Endodermal cell (in vitro differentiated cells): ENCODE data around the gene KLK5. TPM values are rescaled to one million over a fixed set of nuclear protein-coding genes. Genes with fewer than 3 reads are reported as not detected.

Experiments
- DNase-seq: peaks from one replicate; pipeline ENCODE4 v3.0.0-alpha.2; 2017
- H3K27ac ChIP-seq: 2 replicates; pipeline ENCODE4 v1.5.1; 2013; ENCODE audit warnings: mild to moderate bottlenecking, low read depth, low read length, moderate library complexity
- H3K27me3 ChIP-seq: 2 replicates; pipeline ENCODE4 v1.6.1; 2013; ENCODE audit warnings: mild to moderate bottlenecking, low read length, moderate library complexity; ENCODE audit not compliant: insufficient read depth, control insufficient read depth, poor library complexity, severe bottlenecking
- H3K36me3 ChIP-seq: 2 replicates; pipeline ENCODE4 v1.7.0; 2013; ENCODE audit warnings: mild to moderate bottlenecking, low read length, moderate library complexity; ENCODE audit not compliant: control insufficient read depth, insufficient read depth
- H3K4me1 ChIP-seq: one replicate; pipeline ENCODE4 v1.7.0; 2013; ENCODE audit warnings: low read length; ENCODE audit not compliant: control insufficient read depth, insufficient read depth
- H3K4me3 ChIP-seq: 2 replicates; pipeline ENCODE4 v1.5.1; 2013; ENCODE audit warnings: mild to moderate bottlenecking, low read length, moderate library complexity
- H3K9ac ChIP-seq: 2 replicates; pipeline ENCODE4 v1.6.1; 2013; ENCODE audit warnings: mild to moderate bottlenecking, low read length, moderate library complexity; ENCODE audit not compliant: poor library complexity, severe bottlenecking; ENCODE audit errors: extremely low read depth
- H3K9me3 ChIP-seq: 2 replicates; pipeline ENCODE4 v1.6.1; 2013; ENCODE audit warnings: mild to moderate bottlenecking, low read length, moderate library complexity; ENCODE audit not compliant: control insufficient read depth
- H3K27ac Mint-ChIP-seq: 2 replicates; pipeline ENCODE4 v1.8.0; 2020; ENCODE audit warnings: mixed read lengths
- H3K27me3 Mint-ChIP-seq: 2 replicates; pipeline ENCODE4 v1.8.0; 2021; ENCODE audit warnings: mild to moderate bottlenecking, mixed read lengths; ENCODE audit not compliant: insufficient read depth
- H3K36me3 Mint-ChIP-seq: 2 replicates; pipeline ENCODE4 v1.8.0; 2020; ENCODE audit warnings: low read depth, mixed read lengths
- H3K4me1 Mint-ChIP-seq: 2 replicates; pipeline ENCODE4 v1.8.0; 2020; ENCODE audit warnings: mixed read lengths
- H3K4me3 Mint-ChIP-seq: 2 replicates; pipeline ENCODE4 v1.8.0; 2020; ENCODE audit warnings: mild to moderate bottlenecking, moderate library complexity, mixed read lengths
- H3K9me3 Mint-ChIP-seq: 2 replicates; pipeline ENCODE4 v1.8.0; 2020; ENCODE audit warnings: mild to moderate bottlenecking, mixed read lengths
- WGBS, 2 experiments: methylation state at CpG; one replicate each; pipeline versions ENCODE4 v1.1.5 to v1.1.7; 2013; ENCODE audit warnings: missing lambda C conversion rate in 2 of 2, mixed read lengths in 1 of 2; ENCODE audit not compliant: insufficient coverage in 1 of 2, insufficient read length in 1 of 2; 5-methylcytosine and 5-hydroxymethylcytosine counted together
- total RNA-seq, 2 donors: library from RNA; stranded (reverse); fragmentation: NEBNext Ultra II Directional in 1 of 2; extraction: Animal tissue kit (Norgen Biotek cat#: 25700) in 1 of 2; gene quantifications; 2 replicates in 1 of 2; 3 replicates in 1 of 2; pipeline ENCODE4 v1.2.1, GENCODE V29; 2021
- TF ChIP-seq, protein P1 (sequence below): fragments of 200-600 bp; sonication (generic); conservative IDR thresholded peaks from 2 replicates; pipeline ENCODE4 v1.5.0; 2021; ENCODE audit warnings: antibody characterized with exemption, mild to moderate bottlenecking

The KLK5 gene
- total RNA-seq, 2 donors from 2014 or later, result not detected

DNA sequence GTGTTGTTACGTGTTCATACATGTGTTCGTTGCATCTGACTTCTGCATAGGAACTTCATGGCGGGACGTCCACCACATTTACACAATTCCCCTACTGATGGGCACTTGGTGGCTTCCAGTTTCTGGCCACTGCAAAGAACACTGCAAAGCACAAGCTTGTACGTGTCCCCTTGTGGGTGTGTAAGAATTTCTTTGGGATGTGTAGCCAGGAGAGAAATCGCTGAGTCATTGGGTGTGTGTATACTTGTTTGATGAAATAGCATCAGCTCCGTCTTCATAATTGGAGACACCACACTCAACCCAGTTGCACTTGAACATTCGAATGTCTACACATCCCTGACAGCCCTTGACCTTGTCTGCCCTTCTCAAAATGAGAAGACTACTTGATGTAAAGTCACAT is 19.2 kb downstream of the KLK5 start:
- H3K4me3 Mint-ChIP-seq, result no peak overlapping the region
- TF ChIP-seq, protein P1, sequence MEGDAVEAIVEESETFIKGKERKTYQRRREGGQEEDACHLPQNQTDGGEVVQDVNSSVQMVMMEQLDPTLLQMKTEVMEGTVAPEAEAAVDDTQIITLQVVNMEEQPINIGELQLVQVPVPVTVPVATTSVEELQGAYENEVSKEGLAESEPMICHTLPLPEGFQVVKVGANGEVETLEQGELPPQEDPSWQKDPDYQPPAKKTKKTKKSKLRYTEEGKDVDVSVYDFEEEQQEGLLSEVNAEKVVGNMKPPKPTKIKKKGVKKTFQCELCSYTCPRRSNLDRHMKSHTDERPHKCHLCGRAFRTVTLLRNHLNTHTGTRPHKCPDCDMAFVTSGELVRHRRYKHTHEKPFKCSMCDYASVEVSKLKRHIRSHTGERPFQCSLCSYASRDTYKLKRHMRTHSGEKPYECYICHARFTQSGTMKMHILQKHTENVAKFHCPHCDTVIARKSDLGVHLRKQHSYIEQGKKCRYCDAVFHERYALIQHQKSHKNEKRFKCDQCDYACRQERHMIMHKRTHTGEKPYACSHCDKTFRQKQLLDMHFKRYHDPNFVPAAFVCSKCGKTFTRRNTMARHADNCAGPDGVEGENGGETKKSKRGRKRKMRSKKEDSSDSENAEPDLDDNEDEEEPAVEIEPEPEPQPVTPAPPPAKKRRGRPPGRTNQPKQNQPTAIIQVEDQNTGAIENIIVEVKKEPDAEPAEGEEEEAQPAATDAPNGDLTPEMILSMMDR, result no peak
- Histone ChIP-seq H3K27ac (no peak overlapping the region), H3K9me3 (no peaks in the 10 kb centered on the region), H3K4me1 (no peaks in the 10 kb centered on the region), H3K9ac (no peak overlapping the region), H3K36me3 (no peaks in the 10 kb centered on the region), H3K4me3 (no peak overlapping the region), H3K27me3 (peaks cover 21% of the 10 kb centered on the region)
- WGBS, 2 experiments, result 88 to 90% methylated on average over 3 to 8 of the region's 8 CpGs
- H3K27me3 Mint-ChIP-seq, result peaks cover 50% of the 10 kb centered on the region
- DNase-seq, result no peak
- no peaks in the 10 kb centered on the region for H3K9me3 Mint-ChIP-seq
- no peaks in the 10 kb centered on the region for H3K4me1 Mint-ChIP-seq
- no peaks in the 10 kb centered on the region for H3K36me3 Mint-ChIP-seq
- H3K27ac Mint-ChIP-seq, result no peak overlapping the region

DNA sequence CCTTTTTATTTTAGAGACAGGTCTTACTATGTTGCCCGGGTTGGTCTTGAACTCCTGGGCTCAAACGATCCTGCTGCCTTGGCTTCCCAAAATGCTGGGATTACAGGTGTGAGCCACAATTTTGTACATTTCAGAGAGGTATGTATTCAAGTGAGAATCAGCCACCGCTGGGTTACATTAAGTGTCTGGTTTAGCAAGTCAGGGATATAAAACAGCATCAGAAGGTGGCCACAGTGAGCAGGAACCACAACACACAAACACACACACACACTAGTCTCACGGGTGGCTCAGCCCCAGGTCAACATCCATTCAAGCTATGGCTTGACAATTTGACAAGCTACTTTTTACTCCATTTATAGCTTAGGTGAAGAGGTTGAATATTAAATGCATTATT is 20.2 kb downstream of the KLK5 start:
- H3K27me3 Mint-ChIP-seq, result peaks cover 58% of the 10 kb centered on the region
- H3K9ac ChIP-seq, result no peak overlapping the region

DNA sequence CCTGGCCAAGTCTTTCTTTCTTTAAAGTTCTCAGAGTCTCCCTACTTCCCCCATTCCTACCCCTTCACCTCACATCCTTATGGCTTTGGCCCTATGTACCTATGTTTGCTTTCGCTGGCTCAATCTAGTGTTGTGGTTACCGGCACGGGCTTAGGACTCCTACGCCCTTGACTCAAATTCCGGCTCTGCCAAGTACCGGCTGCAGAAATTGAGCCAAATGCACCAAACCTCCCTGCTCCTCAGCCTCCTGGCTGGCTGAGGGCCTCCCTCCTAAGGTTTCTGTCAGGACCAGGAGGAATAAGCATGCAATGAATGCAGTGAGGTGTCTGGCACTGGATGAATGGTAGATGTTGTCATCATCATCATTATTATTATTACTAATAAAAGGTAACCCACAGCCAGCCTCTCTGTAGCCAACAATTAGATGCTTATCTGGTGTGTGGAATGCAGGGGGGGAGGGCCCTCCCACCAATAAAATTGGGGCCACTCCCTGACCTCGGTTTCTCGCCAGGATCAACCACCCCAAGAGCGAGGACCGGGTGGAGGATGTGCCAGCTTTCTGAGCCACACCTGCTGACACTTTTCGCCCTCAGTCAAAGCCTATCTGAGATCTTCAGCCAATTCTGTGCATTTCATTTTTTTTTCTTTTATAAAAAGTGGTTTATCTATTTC is 20.7 kb downstream of the KLK5 start:
- H3K4me3 ChIP-seq, result no peak overlapping the region
- no peaks in the 10 kb centered on the region for H3K36me3 Mint-ChIP-seq
- no peaks in the 10 kb centered on the region for H3K4me1 ChIP-seq
- peaks cover 60% of the 10 kb centered on the region for H3K27me3 Mint-ChIP-seq
- 89 to 100% methylated on average over 9 to 11 of the region's 11 CpGs for WGBS, 2 experiments
- H3K9me3 Mint-ChIP-seq, result no peaks in the 10 kb centered on the region
- H3K9ac ChIP-seq, result no peak overlapping the region
- H3K36me3 ChIP-seq, result no peaks in the 10 kb centered on the region
- TF ChIP-seq, protein P1, result no peak
- peaks cover 21% of the 10 kb centered on the region for H3K27me3 ChIP-seq
- no peak for DNase-seq
- H3K9me3 ChIP-seq, result no peaks in the 10 kb centered on the region
- no peak overlapping the region for H3K27ac ChIP-seq
- H3K4me3 Mint-ChIP-seq, result no peak overlapping the region
- no peaks in the 10 kb centered on the region for H3K4me1 Mint-ChIP-seq
- no peak overlapping the region for H3K27ac Mint-ChIP-seq

More for the DNA sequence above, 20.2 kb downstream of the KLK5 start:
- Histone ChIP-seq H3K9me3 (no peaks in the 10 kb centered on the region), H3K27ac (no peak overlapping the region), H3K4me1 (no peaks in the 10 kb centered on the region), H3K27me3 (peaks cover 21% of the 10 kb centered on the region), H3K4me3 (no peak overlapping the region), H3K36me3 (no peaks in the 10 kb centered on the region)
- WGBS, 2 experiments, result 82 to 90% methylated on average over 2 to 4 of the region's 4 CpGs
- no peaks in the 10 kb centered on the region for H3K4me1 Mint-ChIP-seq
- H3K36me3 Mint-ChIP-seq, result no peaks in the 10 kb centered on the region
- no peaks in the 10 kb centered on the region for H3K9me3 Mint-ChIP-seq
- no peak overlapping the region for H3K27ac Mint-ChIP-seq
- no peak overlapping the region for H3K4me3 Mint-ChIP-seq
- DNase-seq, result no peak
- TF ChIP-seq, protein P1, result no peak
